IMR-90 (cell line): ENCODE data around the gene HDAC9.

Experiments used
- BHLHE40 ChIP-seq: fragments of 150-350 bp; IDR thresholded peaks from 2 replicates; pipeline ENCODE4 v1.6.1; 2016; ENCODE audit warnings: mild to moderate bottlenecking, low read depth, low read length
- CEBPB ChIP-seq: IDR thresholded peaks from 2 replicates; pipeline ENCODE4 v1.6.1; 2012; ENCODE audit warnings: low read depth, low read length, improper control_type of control experiment
- CTCF ChIP-seq: conservative IDR thresholded peaks from 2 replicates; pipeline ENCODE4 v1.5.1; 2012; ENCODE audit warnings: mild to moderate bottlenecking, low read depth, low read length, improper control_type of control experiment
- FOS ChIP-seq: fragments of 150-350 bp; IDR thresholded peaks from 2 replicates; pipeline ENCODE4 v1.6.1; 2016; ENCODE audit warnings: low read depth, low read length
- MAFK ChIP-seq: IDR thresholded peaks from 2 replicates; pipeline ENCODE4 v1.6.1; 2012; ENCODE audit warnings: low read depth, low read length, improper control_type of control experiment
- MAZ ChIP-seq: IDR thresholded peaks from 2 replicates; pipeline ENCODE4 v1.6.1; 2012; ENCODE audit warnings: low read depth, mild to moderate bottlenecking, low read length, improper control_type of control experiment, moderate library complexity, borderline replicate concordance
- MXI1 ChIP-seq: IDR thresholded peaks from 2 replicates; pipeline ENCODE4 v1.6.1; 2012; ENCODE audit warnings: low read depth, mild to moderate bottlenecking, low read length, moderate library complexity, borderline replicate concordance
- NFE2L2 ChIP-seq: fragments of 150-350 bp; IDR thresholded peaks from 2 replicates; pipeline ENCODE4 v1.6.1; 2016; ENCODE audit warnings: low read depth, mild to moderate bottlenecking, low read length
- POLR2A ChIP-seq: IDR thresholded peaks from 2 replicates; pipeline ENCODE4 v1.6.1; 2012; ENCODE audit warnings: mild to moderate bottlenecking, low read depth, low read length
- RAD21 ChIP-seq: IDR thresholded peaks from 2 replicates; pipeline ENCODE4 v1.6.1; 2012; ENCODE audit warnings: low read length, improper control_type of control experiment
- RFX5 ChIP-seq: IDR thresholded peaks from 2 replicates; pipeline ENCODE4 v1.8.0; 2012; ENCODE audit warnings: low read depth, mild to moderate bottlenecking, low read length, moderate library complexity
- SMC3 ChIP-seq: fragments of 150-350 bp; IDR thresholded peaks from 2 replicates; pipeline ENCODE4 v1.6.1; 2016; ENCODE audit warnings: low read depth, mild to moderate bottlenecking, antibody characterized with exemption, low read length, moderate library complexity
- USF2 ChIP-seq: fragments of 150-350 bp; IDR thresholded peaks from 2 replicates; pipeline ENCODE4 v1.6.1; 2017; ENCODE audit warnings: mild to moderate bottlenecking, antibody characterized with exemption, low read length, low read depth

GRCh38 chr7:18532813-18533212 is 37.3 kb downstream of the HDAC9 start:
- no peak for TF ChIP-seq USF2
- no peak for TF ChIP-seq CTCF
- no peak for TF ChIP-seq MAFK
- TF ChIP-seq POLR2A = no peak
- no peak for TF ChIP-seq RAD21
- TF ChIP-seq MXI1 = no peak
- TF ChIP-seq CEBPB = no peak
- TF ChIP-seq SMC3 = no peak
- no peak for TF ChIP-seq FOS
- TF ChIP-seq RFX5 = no peak
- TF ChIP-seq BHLHE40 = no peak
- TF ChIP-seq MAZ = no peak
- no peak for TF ChIP-seq NFE2L2
